HG02885 (cell line): Measurements from ENCODE around the gene MLXIP.
"Not testable (repeated sequence)": the region's sequence is repeated elsewhere in the genome, so short reads cannot be mapped to it uniquely, and the experiment has no call there.

Experiments used
- ATAC-seq: cut with Tn5 transposase; IDR thresholded peaks from one replicate; pipeline ENCODE4 v1.9.1; 2021; ENCODE audit warnings: mild to moderate bottlenecking; ENCODE audit not compliant: unreplicated experiment, poor library complexity

Gene MLXIP

DNA sequence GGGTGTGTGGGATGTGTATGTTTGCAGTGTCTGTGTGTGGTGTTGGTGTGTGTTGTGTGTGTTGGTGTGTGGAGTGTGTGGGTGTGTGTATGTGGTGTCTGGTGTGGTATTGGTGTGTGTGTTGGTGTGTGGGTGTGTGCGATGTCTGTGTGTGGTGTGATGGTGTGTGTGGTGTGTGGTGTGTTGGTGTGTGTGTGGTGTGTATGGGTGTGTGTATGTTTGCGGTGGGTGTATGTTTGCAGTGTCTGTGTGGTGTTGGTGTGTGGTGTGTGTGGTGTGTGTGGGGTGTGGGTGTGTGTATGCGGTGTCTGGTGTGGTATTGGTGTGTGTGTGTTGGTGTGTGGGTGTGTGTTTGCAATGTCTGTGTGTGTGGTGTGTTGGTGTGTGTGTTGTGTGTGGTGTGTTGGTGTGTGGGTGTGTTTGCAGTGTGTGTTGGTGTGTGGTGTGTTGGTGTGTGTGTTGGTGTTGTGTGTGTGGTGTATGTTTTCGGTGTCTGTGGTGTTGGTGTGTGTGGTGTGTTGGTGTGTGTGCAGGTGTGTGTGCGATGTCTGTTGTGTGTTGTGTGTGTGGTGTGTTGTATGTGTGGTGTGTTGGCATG, 15.7 kb downstream of the MLXIP start:
- ATAC-seq: no peak

DNA sequence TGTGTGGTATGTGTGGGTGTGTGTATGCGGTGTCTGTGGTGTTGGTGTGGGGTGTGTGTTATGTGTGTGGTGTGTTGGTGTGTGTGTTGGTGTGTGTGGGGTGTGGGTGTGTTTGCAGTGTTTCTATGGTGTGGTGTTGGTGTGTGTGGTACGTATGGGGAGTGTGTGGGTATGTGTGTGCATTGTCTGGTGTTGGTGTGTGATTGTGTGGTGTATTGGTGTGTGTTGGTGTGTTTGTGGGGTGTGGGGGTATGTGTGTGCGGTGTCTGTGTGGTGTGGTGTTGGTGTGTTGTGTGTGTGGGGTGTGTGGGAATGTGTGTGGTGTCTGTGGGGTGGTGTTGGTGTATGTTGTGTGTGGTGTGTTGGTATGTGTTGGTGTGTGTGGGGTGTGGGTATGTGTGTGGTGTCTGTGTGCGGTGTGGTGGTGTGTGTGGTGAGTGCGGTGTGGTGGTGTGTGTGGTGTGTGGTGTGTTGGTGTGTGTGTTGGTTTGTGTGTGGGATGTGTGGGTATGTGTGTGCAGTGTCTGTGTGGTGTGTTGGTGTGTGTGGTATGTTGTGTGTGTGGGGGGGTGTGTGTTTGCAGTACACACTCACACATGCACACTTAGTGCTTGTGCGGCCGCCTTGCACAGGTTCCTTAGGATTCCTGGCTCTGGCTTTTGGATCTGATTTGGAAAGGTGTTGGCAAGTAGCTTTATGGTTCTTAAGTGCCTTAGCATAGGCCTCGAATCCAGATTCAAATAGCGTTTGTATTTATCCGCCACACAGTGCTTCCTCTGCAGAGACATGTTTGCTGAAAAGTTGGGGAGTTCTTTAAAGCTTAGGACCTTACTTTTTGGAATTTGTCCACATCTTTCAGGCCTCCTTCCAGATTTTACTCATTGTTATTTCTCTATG, 16.4 kb downstream of the MLXIP start:
- no peak for ATAC-seq

DNA sequence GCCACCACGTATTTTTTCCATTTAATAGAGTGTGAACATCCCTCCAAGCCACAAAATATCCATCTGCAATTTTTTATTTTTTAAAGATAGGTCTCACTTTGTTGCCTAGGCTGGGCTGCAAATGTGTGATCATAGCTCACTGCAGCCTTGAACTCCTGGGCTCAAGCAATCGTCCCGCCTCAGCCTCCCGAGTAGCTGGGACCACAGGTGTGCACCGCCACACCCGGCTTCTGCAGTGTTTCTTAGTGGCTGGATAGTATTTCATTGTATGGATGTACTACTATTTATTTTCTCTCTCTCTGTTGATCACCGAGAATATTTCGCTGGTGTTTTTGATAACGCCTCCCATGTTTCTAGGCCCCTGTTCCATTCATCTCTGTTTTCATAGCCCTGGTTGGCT, 17.5 kb downstream of the MLXIP start:
- ATAC-seq: no peak

DNA sequence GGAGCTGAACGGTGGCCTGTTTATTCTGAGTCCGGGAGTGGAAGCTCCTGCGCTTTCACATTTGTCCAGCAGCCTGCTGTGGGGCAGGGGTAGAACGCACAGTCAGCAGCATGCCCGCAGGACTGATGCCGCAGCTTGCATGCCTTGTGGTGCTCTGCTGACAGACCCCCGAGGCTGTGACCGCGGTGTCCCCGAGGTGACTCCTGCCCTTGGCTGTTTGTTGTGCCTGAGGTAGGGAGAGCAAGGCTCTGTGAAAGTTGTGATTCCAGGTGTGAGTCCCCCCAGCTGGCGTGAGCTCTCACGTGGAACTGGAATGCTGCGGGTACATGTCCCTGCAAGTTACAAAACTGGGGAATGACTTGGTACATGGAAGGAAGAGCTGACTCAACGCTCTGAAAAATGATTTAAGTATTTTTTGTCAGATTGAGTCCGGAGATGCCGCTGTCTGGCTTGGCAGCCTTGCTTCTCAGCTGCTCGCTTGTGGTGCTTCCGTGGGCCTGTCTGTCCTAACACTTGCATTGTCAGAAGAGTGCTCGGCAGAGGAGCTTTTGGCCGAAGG, 18.1 kb downstream of the MLXIP start:
- ATAC-seq: no peak

DNA sequence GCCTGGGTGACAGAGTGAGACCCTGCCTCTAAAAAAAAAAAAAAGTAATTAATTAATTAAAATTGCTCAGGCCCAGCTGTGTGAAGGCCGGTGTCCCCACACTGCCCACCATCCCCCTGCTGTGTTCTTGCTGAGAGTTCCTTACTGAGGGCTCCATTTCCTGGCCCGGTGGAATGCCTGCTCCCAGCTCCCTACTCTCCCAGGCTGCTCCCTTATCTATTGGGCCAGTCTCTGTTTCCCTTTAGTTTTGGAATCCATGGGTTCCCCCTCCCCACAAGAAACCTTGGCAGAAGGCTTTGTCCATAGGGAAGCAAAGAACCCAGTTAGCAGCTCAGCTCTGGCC, 19.0 kb downstream of the MLXIP start:
- ATAC-seq: no peak

DNA sequence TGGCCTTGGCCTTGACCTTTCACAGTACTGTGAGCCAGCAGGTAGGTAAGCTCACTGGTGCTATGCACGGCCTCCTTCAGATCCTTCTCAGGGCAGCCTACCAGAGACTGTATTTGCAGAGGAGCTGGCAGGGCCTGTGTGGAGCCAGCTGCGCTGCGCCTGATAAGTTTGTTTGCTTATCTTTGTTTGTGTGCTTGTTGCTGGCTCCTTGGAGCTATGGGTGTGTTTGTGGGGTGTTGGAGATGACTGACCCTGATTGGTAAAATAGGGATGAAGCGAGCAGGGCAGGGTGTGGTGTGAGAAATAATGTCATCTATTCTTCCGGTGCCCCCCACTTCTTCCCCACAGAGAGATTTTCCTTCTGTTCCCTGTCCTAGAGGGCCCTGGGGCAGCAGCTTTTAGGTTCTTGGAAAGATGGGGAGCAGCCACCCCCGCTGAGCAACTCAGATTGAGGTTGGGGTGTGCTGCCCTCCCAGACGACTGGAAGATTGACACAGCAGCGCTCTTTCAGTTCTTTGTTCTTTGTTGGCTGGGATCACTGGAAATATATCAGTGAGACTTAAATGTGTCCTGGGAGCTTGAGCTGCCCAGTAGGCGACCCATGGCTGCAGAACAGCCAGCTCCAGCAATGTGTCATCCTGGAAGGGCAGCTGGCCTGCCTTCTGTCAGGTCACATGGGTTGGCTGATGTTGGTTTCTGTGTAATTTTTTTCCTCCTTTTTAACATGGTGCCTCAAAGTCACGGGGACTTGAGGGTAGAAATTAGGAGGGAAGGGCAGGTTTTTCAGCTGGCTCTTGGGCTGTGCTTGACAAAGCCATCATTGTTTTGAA, 19.6 kb downstream of the MLXIP start:
- no peak for ATAC-seq

DNA sequence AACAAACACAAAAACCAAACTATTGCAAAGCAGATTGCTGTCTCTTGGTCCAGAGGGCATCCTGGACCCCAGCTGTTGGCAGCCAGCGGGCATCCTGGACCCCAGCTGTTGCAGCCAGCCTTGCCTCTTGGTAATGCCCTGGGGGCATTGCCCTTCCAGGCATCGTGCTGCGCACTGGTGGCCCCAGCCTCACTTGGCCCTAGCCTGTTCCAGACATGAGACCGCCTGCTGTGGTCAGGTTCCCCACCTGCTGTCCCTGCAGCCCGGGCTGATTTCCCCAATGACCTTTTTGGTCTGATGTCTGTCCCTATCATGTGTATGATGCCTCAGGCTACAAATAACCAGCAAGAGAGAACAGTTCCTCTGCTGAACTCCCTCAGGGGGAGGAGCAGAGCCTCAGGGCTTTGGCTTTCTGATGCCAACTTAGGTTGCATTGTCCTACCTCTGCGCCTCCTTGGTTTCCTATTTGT, 20.8 kb downstream of the MLXIP start:
- no peak for ATAC-seq

DNA sequence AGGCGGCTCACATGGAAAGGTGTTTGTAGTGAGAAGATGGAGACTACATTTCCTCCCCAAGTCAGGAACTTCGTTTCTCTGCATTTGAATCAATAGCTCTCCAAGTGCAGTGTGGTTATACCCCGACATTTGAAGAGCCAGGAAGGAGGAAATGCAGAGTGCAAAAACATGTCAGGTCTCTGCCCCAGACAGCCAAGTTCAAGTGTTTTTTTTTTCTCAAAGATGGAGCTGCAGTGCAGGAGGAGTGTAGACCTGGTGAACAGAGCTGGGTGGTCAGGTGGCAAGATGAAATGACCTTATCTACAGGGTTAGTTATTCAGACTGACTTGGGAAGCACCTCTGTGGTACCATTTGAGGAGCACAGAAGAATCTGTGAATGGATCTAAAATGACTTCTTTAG, 21.3 kb downstream of the MLXIP start:
- ATAC-seq: no peak

DNA sequence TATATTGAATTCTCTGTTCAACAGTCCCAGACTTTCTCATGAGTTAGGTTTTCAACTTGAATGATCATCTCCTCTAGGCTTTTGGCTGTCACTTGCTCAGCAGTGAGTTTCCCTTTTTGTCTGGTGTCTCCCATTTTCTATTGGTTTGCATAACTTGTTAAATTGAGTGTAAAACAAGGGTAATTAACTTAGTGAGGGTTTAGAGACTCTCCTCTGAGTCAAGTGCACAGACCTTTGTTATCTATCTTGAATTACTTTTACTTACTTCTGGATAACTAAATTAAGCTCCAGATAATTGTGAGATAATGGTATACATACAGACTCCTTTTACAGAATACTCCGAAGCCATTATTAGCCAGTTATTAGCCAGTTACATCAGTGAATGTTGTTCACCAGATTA, 22.0 kb downstream of the MLXIP start:
- ATAC-seq: no peak

DNA sequence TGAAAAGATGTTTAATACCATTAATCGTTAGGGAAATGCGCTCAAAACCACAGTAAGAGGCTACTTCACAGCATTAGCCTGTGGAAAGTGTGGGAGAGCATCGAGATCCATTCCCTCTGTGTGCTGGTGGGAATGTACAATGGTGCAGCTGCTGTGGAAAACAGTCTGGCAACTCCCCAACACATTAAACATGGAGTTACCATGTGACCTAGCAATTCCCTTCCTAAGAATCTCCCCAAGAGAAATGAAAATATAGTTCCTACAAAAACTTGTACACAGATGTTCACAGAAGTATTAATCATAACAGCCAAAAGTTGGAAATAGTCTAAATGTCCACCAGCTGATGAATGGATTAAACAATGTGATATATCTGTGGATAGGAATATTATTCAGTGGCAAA, 23.8 kb downstream of the MLXIP start:
- no peak for ATAC-seq

DNA sequence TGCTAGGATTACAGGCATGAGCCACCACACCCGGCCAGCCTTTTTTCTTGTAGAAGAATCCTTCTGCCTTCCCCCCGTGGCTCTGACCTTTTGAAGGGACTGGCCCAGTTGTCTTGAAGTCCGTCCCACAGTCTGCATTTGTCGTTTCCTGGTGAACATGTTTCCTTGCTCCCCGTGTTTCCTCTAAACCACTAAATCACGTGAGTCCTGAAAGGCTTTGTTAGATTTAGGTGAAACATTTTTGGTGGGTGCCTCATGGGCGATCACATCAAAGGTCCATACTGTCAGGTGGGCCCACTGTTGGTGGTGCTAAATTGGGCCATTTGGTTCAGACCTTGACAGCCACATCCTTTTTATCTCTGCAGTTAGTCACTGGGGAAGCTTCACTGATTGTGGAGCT, 26.3 kb downstream of the MLXIP start:
- no peak for ATAC-seq

DNA sequence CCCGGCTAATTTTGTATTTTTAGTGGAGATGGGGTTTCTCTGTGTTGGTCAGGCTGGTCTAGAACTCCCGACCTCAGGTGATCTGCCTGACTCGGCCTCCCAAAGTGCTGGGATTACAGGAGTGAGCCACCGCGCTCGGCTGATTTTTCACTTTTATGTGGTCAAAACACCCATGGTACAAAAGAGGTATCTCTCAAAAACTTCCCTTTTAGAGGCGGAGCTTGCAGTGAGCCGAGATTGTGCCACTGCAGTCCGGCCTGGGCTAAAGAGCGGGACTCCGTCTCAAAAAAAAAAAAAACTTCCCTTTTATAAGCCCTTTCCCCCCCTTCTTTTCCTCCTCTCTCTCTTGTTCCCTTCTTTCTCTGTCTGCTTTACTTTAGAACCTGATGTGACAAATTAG, 26.9 kb downstream of the MLXIP start:
- not testable (repeated sequence) for ATAC-seq

DNA sequence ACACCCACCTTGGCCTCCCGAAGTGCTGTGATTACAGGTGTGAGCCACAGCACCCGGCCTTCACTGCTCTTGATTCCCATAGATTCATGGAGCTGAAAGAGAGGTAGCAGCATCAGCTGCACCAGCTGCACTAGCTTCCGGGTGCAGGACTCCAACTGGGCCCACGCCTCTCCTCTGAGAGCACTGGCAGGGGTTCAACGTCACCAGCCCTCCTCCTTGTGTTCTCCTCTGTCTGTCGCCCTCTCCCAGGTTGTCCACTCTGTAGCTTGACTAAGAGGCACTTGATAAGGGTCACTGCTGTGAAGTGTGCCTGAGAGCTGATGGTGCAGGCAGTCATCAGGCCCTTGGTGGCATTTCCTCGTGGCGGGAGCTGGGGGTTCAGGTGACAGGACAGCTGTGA, 28.3 kb downstream of the MLXIP start:
- ATAC-seq: no peak

DNA sequence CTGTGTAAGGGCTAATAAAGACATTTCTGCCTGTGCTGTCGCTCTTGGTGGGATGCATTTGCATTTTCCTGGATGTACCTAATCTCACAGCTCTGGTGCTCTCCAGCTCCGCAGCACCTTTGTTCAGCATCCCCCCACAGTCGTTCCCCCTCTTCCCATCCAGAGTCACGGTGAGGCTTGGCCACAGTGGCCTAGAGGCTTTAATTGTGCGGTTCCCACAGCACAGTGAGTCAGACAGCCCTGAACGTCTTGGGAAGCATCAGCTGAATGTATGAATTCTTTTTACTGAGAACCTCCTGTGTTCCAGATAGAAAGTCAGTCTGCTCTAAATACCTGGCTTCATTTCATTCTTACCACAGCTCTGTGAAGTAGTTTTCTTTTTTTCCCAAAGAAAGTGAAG, 28.7 kb downstream of the MLXIP start:
- ATAC-seq: no peak

DNA sequence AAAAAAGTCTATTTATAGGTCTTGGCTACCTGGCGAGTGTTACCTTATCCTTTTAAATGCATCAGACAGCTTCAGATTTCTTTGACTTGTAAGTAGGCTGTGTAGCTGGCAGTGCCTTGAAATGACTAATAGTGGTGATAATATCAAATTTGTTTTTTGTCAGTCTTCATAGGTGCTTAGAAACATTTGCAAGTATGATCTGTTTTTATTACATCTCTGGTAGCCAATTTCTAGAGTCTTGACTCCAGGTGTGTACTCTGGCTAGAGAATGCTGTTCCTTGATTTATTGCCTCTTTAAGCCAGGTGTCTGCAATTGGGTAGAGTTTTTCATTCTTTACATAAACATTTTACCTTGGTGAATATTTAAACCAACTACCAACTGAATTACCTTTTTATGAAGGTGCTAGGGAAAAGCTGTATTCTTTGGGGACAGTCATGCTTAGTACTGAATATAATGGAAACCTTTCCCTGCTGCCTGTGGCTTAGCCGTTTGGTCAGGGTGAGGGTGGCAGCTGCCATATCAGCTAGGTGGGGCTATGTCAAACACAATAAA, 32.6 kb downstream of the MLXIP start:
- no peak for ATAC-seq

DNA sequence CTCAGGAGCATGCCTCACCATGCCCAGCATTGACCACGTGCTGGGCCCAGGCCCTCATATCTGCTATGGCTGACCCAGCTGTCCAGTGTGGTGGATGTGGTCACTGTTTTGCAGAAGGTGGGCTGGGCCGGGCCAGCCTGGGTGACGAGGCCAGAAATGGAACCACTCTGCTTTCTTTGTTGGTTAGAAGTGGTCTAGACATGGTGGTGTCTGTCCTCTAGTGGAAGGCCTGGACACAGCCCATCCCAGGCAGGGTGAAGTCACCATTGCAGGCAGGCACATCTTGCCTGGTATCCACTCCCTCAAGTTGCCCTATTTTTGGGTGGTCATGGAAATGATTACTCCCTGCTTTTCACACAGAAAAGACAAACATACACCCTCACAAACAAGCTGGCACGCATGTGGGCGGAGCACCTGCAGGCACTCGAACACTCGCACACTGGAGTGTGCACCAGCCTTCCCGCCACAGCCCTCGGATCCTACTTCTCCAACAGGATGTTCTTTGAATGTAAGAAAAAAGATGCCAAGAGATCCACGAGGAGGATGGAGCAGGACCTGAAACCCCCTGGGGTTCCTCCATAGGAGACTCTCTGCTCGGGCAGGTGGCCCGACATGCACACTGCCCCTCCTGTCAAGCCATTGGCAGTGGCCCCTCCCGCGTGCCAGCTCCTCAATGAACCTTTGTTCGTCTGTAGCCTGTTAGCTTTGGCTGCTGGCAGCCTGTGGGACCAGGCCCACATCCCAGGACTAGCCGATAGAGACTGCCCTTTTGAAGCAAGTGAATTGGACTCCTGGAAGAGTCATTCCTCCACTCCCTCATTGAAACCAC, 38.4 kb downstream of the MLXIP start:
- ATAC-seq: no peak

DNA sequence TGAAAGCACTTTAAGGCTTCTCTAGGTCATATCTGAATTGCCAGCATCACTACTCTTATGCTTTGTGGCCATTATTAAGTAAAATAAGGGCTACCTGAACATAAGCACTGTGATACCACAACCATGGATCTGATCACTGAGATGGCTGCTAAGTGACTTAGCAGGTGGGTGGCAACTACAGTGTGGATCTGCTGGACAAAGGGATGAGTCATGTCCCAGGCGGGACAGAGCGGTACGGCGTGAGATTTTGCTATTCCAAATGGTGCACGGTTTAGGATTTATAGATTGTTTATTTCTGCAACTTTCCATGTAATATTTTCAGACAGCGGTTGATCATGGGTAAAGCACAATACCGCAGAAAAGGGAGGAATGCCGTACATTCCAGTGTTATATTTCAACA, 39.4 kb downstream of the MLXIP start:
- ATAC-seq: no peak

DNA sequence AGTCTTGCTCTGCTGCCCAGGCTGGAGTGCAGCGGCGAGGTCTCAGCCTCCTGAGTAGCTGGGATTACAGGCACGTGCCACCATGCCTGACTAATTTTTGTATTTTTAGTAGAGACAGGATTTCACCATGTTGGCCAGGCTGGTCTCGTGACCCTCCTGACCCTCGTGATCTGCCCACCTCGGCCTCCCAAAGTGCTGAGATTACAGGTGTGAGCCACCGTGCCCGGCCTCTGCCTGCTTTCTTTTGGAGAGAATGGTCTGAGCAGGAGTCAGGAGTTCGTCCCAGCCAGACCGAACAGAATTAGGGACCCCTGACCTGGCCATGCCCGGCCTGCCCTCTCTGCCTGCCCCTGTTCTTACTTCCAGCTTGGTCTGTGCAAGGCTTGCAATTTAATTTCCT, 42.8 kb downstream of the MLXIP start:
- ATAC-seq: not testable (repeated sequence)

DNA sequence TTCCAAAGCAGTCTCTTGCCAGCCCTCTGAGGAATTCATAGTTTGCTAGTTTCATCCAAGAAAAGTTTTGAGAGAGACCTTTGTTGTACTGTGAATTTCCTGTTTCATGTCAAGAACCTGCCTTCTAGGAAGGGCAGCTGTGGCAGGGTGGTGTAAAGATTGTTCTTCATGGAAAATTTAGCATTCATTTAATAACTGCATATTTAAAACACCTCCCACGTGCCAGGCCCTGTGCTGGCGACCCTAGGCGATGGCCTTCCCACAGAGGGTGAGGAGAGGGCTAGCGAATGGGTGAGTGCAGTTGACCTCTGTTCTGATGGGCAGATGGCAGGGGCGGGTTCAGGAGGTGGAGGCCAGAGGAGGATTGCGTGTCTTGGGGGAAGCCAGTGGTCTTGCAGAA, 43.2 kb downstream of the MLXIP start:
- ATAC-seq: no peak
